GM19043 (cell line): ENCODE measurements around the gene GATA6.
"Not testable (repeated sequence)": the region's sequence is repeated elsewhere in the genome, so short reads cannot be mapped to it uniquely, and the experiment has no call there.

Experiments used
- ATAC-seq: cut with Tn5 transposase; IDR thresholded peaks from one replicate; pipeline ENCODE4 v1.9.1; 2021; ENCODE audit warnings: low read depth; ENCODE audit not compliant: unreplicated experiment

The GATA6 gene

GRCh38 chr18:22203035-22203434 lies 33.6 kb downstream of the GATA6 start:
- ATAC-seq = no peak

GRCh38 chr18:22203536-22204213 lies 34.3 kb downstream of the GATA6 start:
- ATAC-seq = no peak

GRCh38 chr18:22204214-22204536 lies 34.8 kb downstream of the GATA6 start:
- ATAC-seq = no peak

- ATAC-seq = no peak
Observed at GRCh38 chr18:22204996-22205395, 35.6 kb downstream of the GATA6 start.

- ATAC-seq = no peak
Observed at GRCh38 chr18:22207021-22207758, 37.8 kb downstream of the GATA6 start.

- ATAC-seq = no peak
Observed at GRCh38 chr18:22210311-22210754, 40.9 kb downstream of the GATA6 start.

GRCh38 chr18:22211657-22212056 lies 42.3 kb downstream of the GATA6 start:
- no peak for ATAC-seq

- no peak for ATAC-seq
Observed at GRCh38 chr18:22213333-22213973, 44.1 kb downstream of the GATA6 start.

- ATAC-seq = no peak
Observed at GRCh38 chr18:22214731-22215528, 45.5 kb downstream of the GATA6 start.

GRCh38 chr18:22218835-22219234 lies 49.4 kb downstream of the GATA6 start:
- no peak for ATAC-seq

GRCh38 chr18:22219568-22220355 lies 50.4 kb downstream of the GATA6 start:
- no peak for ATAC-seq

- not testable (repeated sequence) for ATAC-seq
Observed at GRCh38 chr18:22220585-22220984, 51.2 kb downstream of the GATA6 start.

- no peak for ATAC-seq
Observed at GRCh38 chr18:22221350-22221749, 52.0 kb downstream of the GATA6 start.

GRCh38 chr18:22223254-22223964 lies 54.0 kb downstream of the GATA6 start:
- ATAC-seq = no peak

GRCh38 chr18:22223965-22224322 lies 54.6 kb downstream of the GATA6 start:
- no peak for ATAC-seq

GRCh38 chr18:22224339-22224738 lies 55.0 kb downstream of the GATA6 start:
- no peak for ATAC-seq

- ATAC-seq = no peak
Observed at GRCh38 chr18:22226801-22227200, 57.4 kb downstream of the GATA6 start.

GRCh38 chr18:22228976-22229375 lies 59.6 kb downstream of the GATA6 start:
- ATAC-seq = no peak

GRCh38 chr18:22229456-22230124 lies 60.2 kb downstream of the GATA6 start:
- ATAC-seq = no peak
